HEK293 (cell line): ENCODE data around the gene GDPGP1.
"Not testable (repeated sequence)": the region's sequence is repeated elsewhere in the genome, so short reads cannot be mapped to it uniquely, and the experiment has no call there.

Source experiments
- CTCF ChIA-PET: fragments of 350-600 bp; formaldehyde crosslinking; extraction: SDS; loops from one replicate; lab custom pipeline; 2021; ENCODE audit warnings: antibody characterized with exemption; lab: Yijun Ruan, JAX
- POLR2A ChIA-PET: fragments of 300-600 bp; formaldehyde crosslinking; extraction: SDS; loops from one replicate; lab custom pipeline; 2020; ENCODE audit warnings: antibody characterized with exemption, inconsistent platforms; lab: Yijun Ruan, JAX
- H3K27ac ChIP-seq: fragments of 200-500 bp; sonication (Bioruptor generic); 2 replicates; pipeline ENCODE4 v1.5.1; 2014; ENCODE audit warnings: low read depth, low read length, control low read depth, inconsistent platforms; ENCODE audit errors: extremely low read depth
- H3K36me3 ChIP-seq, 2 experiments: fragments of 200-500 bp in 1 of 2; sonication (Bioruptor generic) in 1 of 2; 1 replicate in 1 of 2; 2 replicates in 1 of 2; pipeline ENCODE4 v1.5.1; 2014 to 2017; ENCODE audit warnings: inconsistent platforms in 2 of 2, low read length in 2 of 2; ENCODE audit not compliant: control insufficient read depth in 2 of 2, insufficient read depth in 1 of 2
- H3K4me1 ChIP-seq: fragments of 200-500 bp; sonication (Bioruptor generic); 2 replicates; pipeline ENCODE4 v1.5.1; 2014; ENCODE audit warnings: mild to moderate bottlenecking, low read length, inconsistent platforms; ENCODE audit not compliant: control insufficient read depth, insufficient read depth
- H3K4me3 ChIP-seq: 2 replicates; pipeline ENCODE4 v1.5.1; 2011; ENCODE audit warnings: low read depth, mild to moderate bottlenecking, control low read depth, low read length, moderate library complexity
- H3K9me3 ChIP-seq: fragments of 200-500 bp; sonication (Bioruptor generic); 2 replicates; pipeline ENCODE4 v1.5.1; 2014; ENCODE audit warnings: low read depth, low read length, inconsistent platforms; ENCODE audit not compliant: control insufficient read depth, insufficient read depth
- BCL11B ChIP-seq: fragments of 450-650 bp; formaldehyde crosslinking; IDR thresholded peaks from 2 replicates; pipeline ENCODE4 v1.5.1; 2016; ENCODE audit warnings: low read depth, missing biosample characterization, missing genetic modification characterization
- OSR2 ChIP-seq: fragments of 450-650 bp; formaldehyde crosslinking; IDR thresholded peaks from 2 replicates; pipeline ENCODE4 v1.5.1; 2016; ENCODE audit warnings: missing biosample characterization, missing genetic modification characterization
- SALL2 ChIP-seq: fragments of 450-650 bp; formaldehyde crosslinking; IDR thresholded peaks from 2 replicates; pipeline ENCODE4 v1.5.0; 2017; ENCODE audit warnings: missing biosample characterization, mild to moderate bottlenecking, missing genetic modification characterization, borderline replicate concordance
- YY1 ChIP-seq: fragments of 450-650 bp; formaldehyde crosslinking; IDR thresholded peaks from 2 replicates; pipeline ENCODE4 v1.5.1; 2018; ENCODE audit warnings: missing biosample characterization, missing genetic modification characterization
- ZBTB49 ChIP-seq: fragments of 450-650 bp; formaldehyde crosslinking; IDR thresholded peaks from 2 replicates; pipeline ENCODE4 v1.5.1; 2016; ENCODE audit warnings: missing biosample characterization, missing genetic modification characterization, low read depth
- ZFP3 ChIP-seq: fragments of 450-650 bp; formaldehyde crosslinking; IDR thresholded peaks from 2 replicates; pipeline ENCODE4 v1.5.1; 2016; ENCODE audit warnings: low read depth, missing biosample characterization, missing genetic modification characterization
- ZFP37 ChIP-seq: fragments of 450-650 bp; formaldehyde crosslinking; IDR thresholded peaks from 2 replicates; pipeline ENCODE4 v1.5.1; 2016; ENCODE audit warnings: missing biosample characterization, missing genetic modification characterization
- ZNF10 ChIP-seq: fragments of 450-650 bp; formaldehyde crosslinking; IDR thresholded peaks from 2 replicates; pipeline ENCODE4 v1.5.1; 2017; ENCODE audit warnings: missing biosample characterization, missing genetic modification characterization
- ZNF112 ChIP-seq: fragments of 450-650 bp; formaldehyde crosslinking; IDR thresholded peaks from 2 replicates; pipeline ENCODE4 v1.5.0; 2017; ENCODE audit warnings: missing biosample characterization, missing genetic modification characterization
- ZNF114 ChIP-seq: fragments of 450-650 bp; formaldehyde crosslinking; IDR thresholded peaks from 2 replicates; pipeline ENCODE4 v1.5.0; 2017; ENCODE audit warnings: missing biosample characterization, missing genetic modification characterization
- ZNF140 ChIP-seq: fragments of 450-650 bp; formaldehyde crosslinking; IDR thresholded peaks from 2 replicates; pipeline ENCODE4 v1.5.1; 2016; ENCODE audit warnings: missing biosample characterization, missing genetic modification characterization
- ZNF202 ChIP-seq: fragments of 450-650 bp; formaldehyde crosslinking; IDR thresholded peaks from 2 replicates; pipeline ENCODE4 v1.5.1; 2016; ENCODE audit warnings: missing biosample characterization, missing genetic modification characterization, borderline replicate concordance
- ZNF223 ChIP-seq: fragments of 450-650 bp; formaldehyde crosslinking; IDR thresholded peaks from 2 replicates; pipeline ENCODE4 v1.5.1; 2016; ENCODE audit warnings: missing biosample characterization, missing genetic modification characterization
- ZNF280D ChIP-seq: fragments of 450-650 bp; formaldehyde crosslinking; IDR thresholded peaks from 2 replicates; pipeline ENCODE4 v1.5.1; 2016; ENCODE audit warnings: missing biosample characterization, missing genetic modification characterization
- ZNF354C ChIP-seq: fragments of 450-650 bp; formaldehyde crosslinking; IDR thresholded peaks from 2 replicates; pipeline ENCODE4 v1.5.1; 2016; ENCODE audit warnings: missing biosample characterization, missing genetic modification characterization, low read depth, borderline replicate concordance
- ZNF398 ChIP-seq: fragments of 450-650 bp; formaldehyde crosslinking; IDR thresholded peaks from 2 replicates; pipeline ENCODE4 v1.5.1; 2017; ENCODE audit warnings: missing biosample characterization, missing genetic modification characterization
- ZNF404 ChIP-seq: fragments of 450-650 bp; formaldehyde crosslinking; IDR thresholded peaks from 2 replicates; pipeline ENCODE4 v1.5.1; 2017; ENCODE audit warnings: missing biosample characterization, missing genetic modification characterization
- ZNF529 ChIP-seq: fragments of 450-650 bp; formaldehyde crosslinking; IDR thresholded peaks from 2 replicates; pipeline ENCODE4 v1.5.1; 2017; ENCODE audit warnings: missing genetic modification characterization, missing biosample characterization; ENCODE audit not compliant: insufficient replicate concordance
- ZNF555 ChIP-seq: fragments of 450-650 bp; formaldehyde crosslinking; conservative IDR thresholded peaks from 2 replicates; pipeline ENCODE4 v1.5.1; 2017; ENCODE audit warnings: missing biosample characterization, mild to moderate bottlenecking, missing genetic modification characterization, inconsistent platforms
- ZNF621 ChIP-seq: fragments of 450-650 bp; formaldehyde crosslinking; IDR thresholded peaks from 2 replicates; pipeline ENCODE4 v1.5.1; 2017; ENCODE audit warnings: missing biosample characterization, missing genetic modification characterization
- ZNF701 ChIP-seq: fragments of 450-650 bp; formaldehyde crosslinking; IDR thresholded peaks from 2 replicates; pipeline ENCODE4 v1.5.1; 2016; ENCODE audit warnings: missing biosample characterization, missing genetic modification characterization
- ZNF776 ChIP-seq: fragments of 450-650 bp; formaldehyde crosslinking; IDR thresholded peaks from 2 replicates; pipeline ENCODE4 v1.5.0; 2017; ENCODE audit warnings: missing biosample characterization, missing genetic modification characterization, borderline replicate concordance
- ZNF843 ChIP-seq: fragments of 450-650 bp; formaldehyde crosslinking; IDR thresholded peaks from 2 replicates; pipeline ENCODE4 v1.5.1; 2016; ENCODE audit warnings: missing biosample characterization, missing genetic modification characterization
- ZSCAN30 ChIP-seq: fragments of 450-650 bp; IDR thresholded peaks from 2 replicates; pipeline ENCODE4 v1.5.1; 2018; ENCODE audit warnings: missing biosample characterization, mild to moderate bottlenecking, missing genetic modification characterization, moderate library complexity

The GDPGP1 gene

GRCh38 chr15:90259524-90259923 lies 25.5 kb downstream of the GDPGP1 start:
- CTCF ChIA-PET: no interaction called here
- TF ChIP-seq ZNF529 (tag by site-specific recombination): no peak
- no peak for TF ChIP-seq ZNF621 (tag by site-specific recombination)
- TF ChIP-seq ZNF280D (tag by site-specific recombination): no peak
- no peak for TF ChIP-seq ZNF114 (tag by site-specific recombination)
- no peak for TF ChIP-seq BCL11B
- no peak for TF ChIP-seq ZNF354C (tag by site-specific recombination)
- no peak for TF ChIP-seq ZNF10 (tag by site-specific recombination)
- no peak for TF ChIP-seq ZNF404 (tag by site-specific recombination)
- TF ChIP-seq ZNF223 (tag by site-specific recombination): no peak
- TF ChIP-seq ZNF843 (tag by site-specific recombination): no peak
- no peak for TF ChIP-seq ZFP37 (tag by site-specific recombination)
- TF ChIP-seq SALL2: no peak
- no peak for TF ChIP-seq ZBTB49 (tag by site-specific recombination)
- TF ChIP-seq ZNF140 (tag by site-specific recombination): no peak
- TF ChIP-seq ZNF202: no peak
- TF ChIP-seq, all 188 proteins: peak for 0
- Histone ChIP-seq H3K9me3 (no peaks in the 10 kb centered on the region), H3K4me1 (no peaks in the 10 kb centered on the region), H3K4me3 (no peak overlapping the region), H3K36me3 (no peaks in the 10 kb centered on the region), H3K27ac (no peak overlapping the region)
- POLR2A ChIA-PET: interaction anchor here (4.7 kb wide), 1 partner anchor 26 kb away, joined by 18 read pairs; the partner anchor contains the start of genes CIB1 and GDPGP1

- H3K9me3 ChIP-seq, H3K27ac ChIP-seq, H3K36me3 ChIP-seq, CTCF ChIA-PET, H3K4me1 ChIP-seq, H3K4me3 ChIP-seq: not testable (repeated sequence)
- POLR2A ChIA-PET: interaction anchor here (1.7 to 4.7 kb wide), 2 partner anchors 11 to 27 kb away, joined by 12 to 18 read pairs; partner anchors contain the start of genes CIB1, GDPGP1 and TTLL13
Measured at GRCh38 chr15:90260731-90261130, 26.7 kb downstream of the GDPGP1 start.

- H3K36me3 ChIP-seq: peaks cover under 1 to 1% of the 10 kb centered on the region in 2 experiments; a peak in 2 of 3 replicates
- no peak overlapping the region for H3K27ac ChIP-seq
- POLR2A ChIA-PET: interaction anchor here (1.7 to 4.7 kb wide), 2 partner anchors 13 to 28 kb away, joined by 12 to 18 read pairs; partner anchors contain the start of genes CIB1, GDPGP1 and TTLL13
- H3K9me3 ChIP-seq: no peaks in the 10 kb centered on the region
- H3K4me3 ChIP-seq: no peak overlapping the region
- TF ChIP-seq ZSCAN30 (no peak), ZNF112 (tag by site-specific recombination) (no peak), ZNF398 (tag by site-specific recombination) (no peak), OSR2 (tag by site-specific recombination) (no peak), ZNF776 (tag by site-specific recombination) (no peak), ZFP3 (tag by site-specific recombination) (no peak), ZNF701 (tag by site-specific recombination) (no peak), YY1 (no peak), ZNF555 (tag by site-specific recombination) (no peak)
- CTCF ChIA-PET: interaction anchor here (0.6 to 0.9 kb wide), 2 partner anchors 25 to 31 kb away, joined by 3 read pairs; no protein-coding TSS in a partner anchor
- 0 out of 2 replicates have a peak, but pooled peaks cover under 1% of the 10 kb centered on the region for H3K4me1 ChIP-seq
Measured at GRCh38 chr15:90261811-90262210, 27.8 kb downstream of the GDPGP1 start.
